ENCODE measurements around the gene STARD5.

The STARD5 gene, protein sequence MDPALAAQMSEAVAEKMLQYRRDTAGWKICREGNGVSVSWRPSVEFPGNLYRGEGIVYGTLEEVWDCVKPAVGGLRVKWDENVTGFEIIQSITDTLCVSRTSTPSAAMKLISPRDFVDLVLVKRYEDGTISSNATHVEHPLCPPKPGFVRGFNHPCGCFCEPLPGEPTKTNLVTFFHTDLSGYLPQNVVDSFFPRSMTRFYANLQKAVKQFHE

DNA sequence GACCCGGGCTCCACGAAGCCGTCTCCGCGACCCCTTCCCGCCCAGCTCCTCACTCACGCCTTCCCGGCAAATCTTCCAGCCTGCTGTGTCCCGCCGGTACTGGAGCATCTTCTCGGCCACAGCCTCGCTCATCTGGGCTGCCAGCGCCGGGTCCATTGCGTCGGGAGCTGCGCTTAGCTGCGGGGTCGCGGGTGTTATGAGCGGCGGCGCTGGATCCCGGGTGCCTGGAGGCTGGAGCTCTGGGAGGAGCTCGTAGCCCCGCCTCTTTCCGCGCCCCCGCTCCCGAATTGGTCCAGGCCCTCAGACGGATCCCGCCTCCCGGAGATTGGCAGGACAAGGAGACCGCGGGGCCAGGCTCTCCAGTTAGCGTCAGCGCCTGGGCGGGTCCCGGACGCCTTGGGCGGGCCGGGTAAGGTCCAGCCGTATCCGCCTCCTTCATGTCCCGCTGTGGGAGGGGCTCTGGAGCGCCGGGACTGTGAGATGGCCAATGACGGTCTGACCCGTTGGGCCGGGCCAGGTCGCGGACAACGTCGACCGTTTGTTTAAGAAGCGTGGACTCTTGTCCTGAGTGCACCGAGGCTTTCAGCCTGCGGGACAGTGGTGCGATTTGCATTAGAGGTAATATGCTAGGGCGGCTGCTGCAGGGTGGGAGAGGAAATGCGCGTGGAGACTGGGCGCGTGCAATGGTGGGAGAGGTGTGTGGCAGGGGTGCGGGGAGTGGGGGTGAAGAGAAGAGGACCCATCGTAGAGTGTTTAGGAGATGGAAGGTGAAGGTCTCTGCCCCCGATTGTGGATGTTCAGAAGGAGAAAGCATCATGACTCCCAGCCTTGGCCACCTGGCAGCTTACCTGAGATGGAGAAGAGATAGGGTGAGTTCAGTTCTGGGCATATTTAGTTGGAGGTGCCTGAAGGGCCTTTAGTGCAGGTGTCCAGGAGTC lies at the start of gene STARD5:
TSS of gene STARD5 (minus strand) at position 198 of the 938 bp plus-strand sequence. CDS start at position 156, 42 bp downstream.
- Histone ChIP-seq H3K4me1 (ENCODE audit: control insufficient read depth, insufficient read depth, low read length) (no peaks in the 10 kb centered on the region), H3K9me3 (ENCODE audit: control insufficient read depth, insufficient read depth, low read length) (no peaks in the 10 kb centered on the region), H3K27me3 (ENCODE audit: control insufficient read depth, insufficient read depth, low read length) (no peaks in the 10 kb centered on the region), H3K36me3 (ENCODE audit: control insufficient read depth, insufficient read depth, low read length) (peaks cover 6% of the 10 kb centered on the region), H3K4me3 (ENCODE audit: low read depth, low read length) (peak within 1 kb of the TSS; percentile 89), H3K9ac (ENCODE audit: low read depth, low read length) (peak within 1 kb of the TSS; percentile 61)

DNA sequence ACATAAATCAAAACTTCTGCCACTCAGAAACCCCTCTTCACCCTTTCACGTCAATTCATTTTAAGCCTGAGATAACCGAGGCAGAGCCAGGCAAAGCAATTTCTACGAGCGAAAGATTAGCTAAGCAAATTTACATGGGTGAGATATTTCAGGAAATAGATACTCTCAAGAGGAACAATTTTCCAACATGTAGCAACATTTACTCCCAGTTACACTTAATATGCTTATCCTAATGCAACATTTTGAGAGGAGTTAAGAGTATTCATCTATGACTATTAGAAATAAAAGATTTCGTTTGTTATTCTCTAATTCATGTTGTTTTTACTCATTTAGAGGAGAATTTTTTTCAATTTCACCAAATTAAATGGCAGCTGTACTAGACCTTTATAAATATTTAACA lies 49.2 kb upstream of the STARD5 start:
- Histone ChIP-seq H3K9me3 (ENCODE audit: control insufficient read depth, insufficient read depth, low read length) (no peaks in the 10 kb centered on the region), H3K36me3 (ENCODE audit: control insufficient read depth, insufficient read depth, low read length) (no peaks in the 10 kb centered on the region), H3K27me3 (ENCODE audit: control insufficient read depth, insufficient read depth, low read length) (no peaks in the 10 kb centered on the region), H3K9ac (ENCODE audit: low read depth, low read length) (no peak overlapping the region), H3K4me1 (ENCODE audit: control insufficient read depth, insufficient read depth, low read length) (no peaks in the 10 kb centered on the region), H3K4me3 (ENCODE audit: low read depth, low read length) (no peak overlapping the region)

DNA sequence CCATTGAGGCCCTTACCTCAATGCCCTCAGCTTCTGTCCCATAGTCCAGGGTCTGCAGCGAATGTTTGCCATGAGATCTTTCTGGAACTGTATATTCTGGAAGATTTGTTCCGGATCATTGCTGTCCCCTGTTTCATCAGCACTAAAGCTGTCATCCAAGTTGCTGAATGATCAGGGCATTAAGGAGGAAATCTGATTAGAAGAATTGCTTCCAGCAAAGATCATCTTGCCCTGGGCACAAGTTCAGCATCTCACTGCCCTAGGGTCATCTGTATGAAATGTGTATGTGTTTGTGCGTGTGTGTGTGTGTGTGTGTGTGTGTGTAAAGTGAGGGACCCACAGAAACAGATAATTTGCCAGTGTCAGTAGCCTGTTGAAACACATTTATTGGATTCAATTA lies 48.6 kb upstream of the STARD5 start:
- no peaks in the 10 kb centered on the region for H3K27me3 ChIP-seq (ENCODE audit: control insufficient read depth, insufficient read depth, low read length)

DNA sequence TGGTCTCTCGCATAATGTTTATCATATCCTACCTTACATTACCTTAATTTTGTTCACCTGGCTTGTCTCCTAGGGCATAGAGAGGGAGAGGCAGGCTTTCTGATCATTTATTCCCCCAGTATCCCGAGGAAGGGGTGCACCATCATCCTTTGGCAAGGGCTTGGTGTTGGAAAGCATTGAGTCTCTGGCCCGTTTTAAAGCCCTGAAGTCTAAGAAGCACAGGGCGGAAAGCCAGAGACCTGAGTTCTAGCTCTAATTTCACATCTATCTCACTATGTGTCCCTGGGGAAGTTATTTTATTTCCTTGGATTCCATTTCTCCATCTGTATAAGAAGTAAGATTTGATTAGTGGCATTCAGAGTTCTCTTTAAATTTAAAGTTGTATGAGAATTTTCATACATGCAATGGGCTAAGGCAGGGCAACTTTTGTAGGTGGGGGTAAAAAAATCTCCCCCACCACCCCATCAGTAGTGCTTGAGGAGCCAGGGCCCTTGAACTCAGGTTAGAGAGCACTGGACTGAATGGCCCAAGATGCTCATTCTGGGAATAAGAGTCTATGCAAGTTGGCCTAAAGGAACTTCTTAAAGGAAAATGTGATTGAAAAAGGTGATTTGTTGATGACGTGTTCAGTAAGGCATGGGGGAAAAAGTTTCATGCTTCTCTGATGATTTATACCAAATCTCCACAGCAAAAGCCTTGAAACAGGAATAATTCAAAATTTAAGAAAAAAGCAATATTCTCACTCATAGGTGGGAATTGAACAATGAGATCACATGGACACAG lies 40.0 kb upstream of the STARD5 start:
- H3K9ac ChIP-seq (ENCODE audit: low read depth, low read length) = no peak overlapping the region
- H3K4me3 ChIP-seq (ENCODE audit: low read depth, low read length) = no peak overlapping the region
- no peaks in the 10 kb centered on the region for H3K9me3 ChIP-seq (ENCODE audit: control insufficient read depth, insufficient read depth, low read length)
- H3K27me3 ChIP-seq (ENCODE audit: control insufficient read depth, insufficient read depth, low read length) = no peaks in the 10 kb centered on the region
- no peaks in the 10 kb centered on the region for H3K4me1 ChIP-seq (ENCODE audit: control insufficient read depth, insufficient read depth, low read length)
- no peaks in the 10 kb centered on the region for H3K36me3 ChIP-seq (ENCODE audit: control insufficient read depth, insufficient read depth, low read length)

More for the DNA sequence above, 48.6 kb upstream of the STARD5 start:
- Histone ChIP-seq H3K4me3 (ENCODE audit: low read depth, low read length) (no peak overlapping the region), H3K9me3 (ENCODE audit: control insufficient read depth, insufficient read depth, low read length) (no peaks in the 10 kb centered on the region), H3K36me3 (ENCODE audit: control insufficient read depth, insufficient read depth, low read length) (no peaks in the 10 kb centered on the region), H3K4me1 (ENCODE audit: control insufficient read depth, insufficient read depth, low read length) (no peaks in the 10 kb centered on the region), H3K9ac (ENCODE audit: low read depth, low read length) (no peak overlapping the region)

DNA sequence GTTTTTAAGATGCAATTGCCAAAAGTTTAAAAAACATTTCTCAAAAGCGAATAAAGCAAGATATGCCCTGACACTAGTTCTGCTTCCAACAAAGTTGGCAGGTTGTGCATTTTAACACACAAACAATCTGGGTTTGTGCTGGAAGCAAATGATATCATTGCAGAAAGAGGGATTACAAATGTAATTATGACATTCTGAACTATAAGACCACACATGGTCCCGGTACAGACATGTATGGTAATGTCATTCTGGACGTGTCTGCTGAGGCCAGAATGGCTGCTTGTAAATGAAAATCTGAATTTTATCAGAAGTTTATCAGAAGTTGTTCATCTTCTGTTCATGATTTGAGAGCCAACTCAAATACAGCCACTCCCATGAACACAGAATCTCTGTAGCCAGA lies 39.3 kb upstream of the STARD5 start:
- no peak overlapping the region for H3K9ac ChIP-seq (ENCODE audit: low read depth, low read length)
- no peaks in the 10 kb centered on the region for H3K4me1 ChIP-seq (ENCODE audit: control insufficient read depth, insufficient read depth, low read length)
- no peaks in the 10 kb centered on the region for H3K36me3 ChIP-seq (ENCODE audit: control insufficient read depth, insufficient read depth, low read length)
- H3K9me3 ChIP-seq (ENCODE audit: control insufficient read depth, insufficient read depth, low read length) = no peaks in the 10 kb centered on the region
- H3K4me3 ChIP-seq (ENCODE audit: low read depth, low read length) = no peak overlapping the region
- H3K27me3 ChIP-seq (ENCODE audit: control insufficient read depth, insufficient read depth, low read length) = no peaks in the 10 kb centered on the region

DNA sequence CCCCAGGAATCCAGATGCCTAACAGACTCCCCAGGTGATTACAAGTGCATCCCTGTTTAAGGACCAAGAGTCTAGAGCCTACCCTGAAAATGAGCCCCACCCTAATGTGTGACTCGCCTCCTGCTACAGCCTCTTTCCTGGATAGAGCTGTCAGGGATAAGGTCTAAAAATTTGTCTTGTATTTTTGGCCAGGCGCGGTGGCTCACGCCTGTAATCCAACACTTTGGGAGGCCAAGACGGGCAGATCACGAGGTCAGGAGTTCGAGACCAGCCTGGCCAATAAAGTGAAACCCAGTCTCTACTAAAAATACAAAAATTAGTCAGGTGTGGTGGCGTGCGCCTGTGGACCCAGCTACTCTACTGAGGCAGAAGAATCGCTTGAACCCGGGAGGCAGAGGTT lies 38.8 kb upstream of the STARD5 start:
- no peaks in the 10 kb centered on the region for H3K36me3 ChIP-seq (ENCODE audit: control insufficient read depth, insufficient read depth, low read length)
- H3K27me3 ChIP-seq (ENCODE audit: control insufficient read depth, insufficient read depth, low read length) = no peaks in the 10 kb centered on the region
- no peak overlapping the region for H3K4me3 ChIP-seq (ENCODE audit: low read depth, low read length)
- no peaks in the 10 kb centered on the region for H3K9me3 ChIP-seq (ENCODE audit: control insufficient read depth, insufficient read depth, low read length)
- H3K4me1 ChIP-seq (ENCODE audit: control insufficient read depth, insufficient read depth, low read length) = no peaks in the 10 kb centered on the region
- H3K9ac ChIP-seq (ENCODE audit: low read depth, low read length) = no peak overlapping the region

DNA sequence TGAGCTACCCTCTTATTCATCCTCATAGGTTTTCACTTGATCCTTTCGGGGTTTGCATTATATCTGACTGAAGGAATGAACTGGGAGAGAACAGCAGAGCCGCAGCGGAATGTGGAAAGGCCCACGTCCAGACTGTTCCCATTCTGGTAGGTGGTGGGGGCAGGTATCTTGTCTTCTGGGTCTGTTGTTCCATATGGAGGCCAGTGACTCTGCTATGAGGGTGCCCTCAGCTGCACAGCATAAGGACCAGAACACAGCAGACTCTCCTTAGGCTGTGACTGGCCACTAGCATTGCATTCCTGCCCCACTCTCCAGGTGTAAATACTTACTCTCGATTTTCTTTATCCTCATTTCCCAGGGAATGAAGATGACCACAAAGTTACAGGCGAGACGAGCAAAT lies 38.0 kb upstream of the STARD5 start:
- Histone ChIP-seq H3K4me3 (ENCODE audit: low read depth, low read length) (no peak overlapping the region), H3K4me1 (ENCODE audit: control insufficient read depth, insufficient read depth, low read length) (no peaks in the 10 kb centered on the region), H3K27me3 (ENCODE audit: control insufficient read depth, insufficient read depth, low read length) (no peaks in the 10 kb centered on the region), H3K9ac (ENCODE audit: low read depth, low read length) (no peak overlapping the region), H3K9me3 (ENCODE audit: control insufficient read depth, insufficient read depth, low read length) (no peaks in the 10 kb centered on the region), H3K36me3 (ENCODE audit: control insufficient read depth, insufficient read depth, low read length) (no peaks in the 10 kb centered on the region)

DNA sequence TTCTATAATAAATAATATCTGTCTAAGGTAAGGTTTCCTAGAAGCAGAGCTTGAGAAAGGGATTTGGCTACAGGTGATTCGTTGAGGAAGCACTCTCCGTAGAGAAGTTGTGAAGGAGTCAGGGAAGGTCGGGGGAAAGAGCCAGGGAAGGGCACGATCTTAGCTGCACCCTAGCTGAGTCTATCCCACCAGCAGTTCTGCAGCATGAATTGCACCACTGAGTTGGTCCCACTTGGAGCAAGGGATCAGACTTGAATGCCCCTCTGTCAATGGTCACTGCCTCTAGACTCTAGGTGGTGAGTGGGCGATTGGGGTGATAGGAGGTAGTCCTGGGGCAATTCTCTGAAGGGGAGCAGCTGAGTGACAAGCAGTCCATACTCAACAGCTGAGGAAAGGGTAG lies 36.5 kb upstream of the STARD5 start:
- Histone ChIP-seq H3K4me3 (ENCODE audit: low read depth, low read length) (no peak overlapping the region), H3K9me3 (ENCODE audit: control insufficient read depth, insufficient read depth, low read length) (no peaks in the 10 kb centered on the region), H3K36me3 (ENCODE audit: control insufficient read depth, insufficient read depth, low read length) (no peaks in the 10 kb centered on the region), H3K27me3 (ENCODE audit: control insufficient read depth, insufficient read depth, low read length) (no peaks in the 10 kb centered on the region), H3K9ac (ENCODE audit: low read depth, low read length) (no peak overlapping the region), H3K4me1 (ENCODE audit: control insufficient read depth, insufficient read depth, low read length) (peaks cover 3% of the 10 kb centered on the region)

DNA sequence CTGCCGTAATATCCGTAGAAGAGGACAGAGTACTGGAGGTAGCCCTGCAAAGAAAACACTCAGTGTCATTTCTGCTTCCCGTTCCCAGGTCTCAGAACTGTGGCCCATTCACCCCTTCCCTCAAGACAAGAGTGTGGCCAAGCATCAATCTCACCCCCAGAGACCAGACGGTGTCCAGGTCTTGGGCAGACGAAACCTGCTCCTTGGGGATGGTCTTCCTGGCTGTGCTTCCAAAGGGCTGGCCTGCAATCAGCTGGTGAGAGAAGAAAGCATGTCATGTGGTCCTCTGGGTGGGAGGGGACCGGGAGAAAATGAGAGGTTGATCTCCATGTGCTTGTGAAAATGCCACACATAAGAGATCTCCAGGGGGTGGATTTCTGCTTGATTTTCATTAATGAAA lies 34.3 kb upstream of the STARD5 start:
- no peaks in the 10 kb centered on the region for H3K27me3 ChIP-seq (ENCODE audit: control insufficient read depth, insufficient read depth, low read length)
- no peaks in the 10 kb centered on the region for H3K36me3 ChIP-seq (ENCODE audit: control insufficient read depth, insufficient read depth, low read length)
- H3K4me1 ChIP-seq (ENCODE audit: control insufficient read depth, insufficient read depth, low read length) = peaks cover 3% of the 10 kb centered on the region
- no peak overlapping the region for H3K4me3 ChIP-seq (ENCODE audit: low read depth, low read length)
- H3K9ac ChIP-seq (ENCODE audit: low read depth, low read length) = no peak overlapping the region
- H3K9me3 ChIP-seq (ENCODE audit: control insufficient read depth, insufficient read depth, low read length) = no peaks in the 10 kb centered on the region

DNA sequence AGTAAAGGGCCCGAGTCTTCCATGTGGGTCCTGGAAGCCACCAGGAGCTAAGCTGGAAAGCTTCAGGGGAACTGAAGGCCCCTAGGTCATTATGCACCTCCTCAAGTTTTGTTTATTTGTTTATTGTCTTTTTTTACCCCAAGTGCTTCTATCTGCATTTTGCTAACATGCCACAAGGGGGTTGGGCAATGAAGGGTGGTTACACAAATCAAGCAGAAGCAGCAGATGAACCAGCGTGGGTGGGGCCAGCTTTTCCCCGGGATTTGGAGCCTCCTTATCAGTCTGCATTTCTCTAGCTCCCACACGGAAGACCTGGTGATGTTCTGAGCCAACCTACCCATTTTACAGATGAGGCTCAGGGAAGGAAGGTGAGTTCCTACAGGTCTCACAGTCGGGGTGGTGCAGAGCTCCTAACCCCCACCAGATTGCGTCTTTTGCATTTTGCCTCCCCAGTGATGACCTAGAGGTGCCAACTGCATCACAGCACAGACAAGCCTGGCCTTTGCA lies 33.3 kb upstream of the STARD5 start:
- H3K9me3 ChIP-seq (ENCODE audit: control insufficient read depth, insufficient read depth, low read length) = no peaks in the 10 kb centered on the region
- no peak overlapping the region for H3K9ac ChIP-seq (ENCODE audit: low read depth, low read length)
- H3K4me3 ChIP-seq (ENCODE audit: low read depth, low read length) = no peak overlapping the region
- no peaks in the 10 kb centered on the region for H3K36me3 ChIP-seq (ENCODE audit: control insufficient read depth, insufficient read depth, low read length)
- H3K27me3 ChIP-seq (ENCODE audit: control insufficient read depth, insufficient read depth, low read length) = no peaks in the 10 kb centered on the region
- H3K4me1 ChIP-seq (ENCODE audit: control insufficient read depth, insufficient read depth, low read length) = peaks cover 3% of the 10 kb centered on the region

DNA sequence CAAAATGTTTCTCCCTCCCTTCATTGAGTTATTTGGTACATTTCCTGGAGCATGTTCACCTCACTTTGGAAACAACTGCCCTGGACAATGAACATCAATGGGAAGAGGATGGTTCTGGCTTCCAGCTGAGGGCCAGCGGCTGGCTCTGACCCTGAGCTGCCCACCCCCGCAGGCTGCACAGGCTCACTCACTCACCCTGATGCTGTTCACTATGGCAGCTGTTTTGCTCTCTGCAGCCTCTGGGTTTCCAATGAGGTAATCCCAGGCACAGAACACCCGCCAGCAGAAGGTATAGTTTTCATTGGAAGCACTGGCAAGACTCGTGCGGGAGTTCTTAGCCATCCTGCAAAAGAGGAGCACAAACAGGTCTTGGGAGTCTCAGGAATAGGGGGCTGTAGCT lies 32.3 kb upstream of the STARD5 start:
- Histone ChIP-seq H3K36me3 (ENCODE audit: control insufficient read depth, insufficient read depth, low read length) (no peaks in the 10 kb centered on the region), H3K9me3 (ENCODE audit: control insufficient read depth, insufficient read depth, low read length) (no peaks in the 10 kb centered on the region), H3K27me3 (ENCODE audit: control insufficient read depth, insufficient read depth, low read length) (no peaks in the 10 kb centered on the region), H3K4me3 (ENCODE audit: low read depth, low read length) (no peak overlapping the region), H3K9ac (ENCODE audit: low read depth, low read length) (no peak overlapping the region), H3K4me1 (ENCODE audit: control insufficient read depth, insufficient read depth, low read length) (peaks cover 3% of the 10 kb centered on the region)
